Keratinocyte (primary cell): Measurements from ENCODE around the gene ZNF98. TPM values are rescaled to one million over a fixed set of nuclear protein-coding genes. Genes with fewer than 3 reads are reported as not detected.

Source experiments
- DNase-seq: peaks from one replicate; pipeline ENCODE4 v3.0.0-alpha.2; 2011; ENCODE audit warnings: low read depth, missing footprints, low spot score
- FAIRE-seq: peaks from 2 replicates; lab custom pipeline; 2011; peaks lifted over from hg19 to GRCh38; lab: Jason Lieb, UNC
- H2AFZ ChIP-seq: 2 replicates; pipeline ENCODE4 v1.6.0; 2012; ENCODE audit warnings: low read length, control low read depth, inconsistent platforms; ENCODE audit not compliant: control insufficient read depth
- H3K27ac ChIP-seq: 2 replicates; pipeline ENCODE4 v1.5.1; 2011; ENCODE audit warnings: low read length; ENCODE audit not compliant: control insufficient read depth, insufficient read depth
- H3K27me3 ChIP-seq: 3 replicates; pipeline ENCODE4 v1.6.0; 2011; ENCODE audit warnings: low read length; ENCODE audit not compliant: control insufficient read depth, insufficient read depth; ENCODE audit errors: extremely low read depth
- H3K36me3 ChIP-seq, 2 experiments: 2 replicates in 1 of 2; 3 replicates in 1 of 2; pipeline ENCODE4 v1.5.1; 2011; ENCODE audit warnings: low read length in 2 of 2, mild to moderate bottlenecking in 1 of 2; ENCODE audit not compliant: control insufficient read depth in 2 of 2, insufficient read depth in 2 of 2; ENCODE audit errors: extremely low read depth in 1 of 2
- H3K4me1 ChIP-seq: 3 replicates; pipeline ENCODE4 v1.5.1; 2011; ENCODE audit warnings: low read length; ENCODE audit not compliant: control insufficient read depth, insufficient read depth; ENCODE audit errors: extremely low read depth
- H3K4me2 ChIP-seq: 3 replicates; pipeline ENCODE4 v1.6.0; 2011; ENCODE audit warnings: low read depth, low read length; ENCODE audit not compliant: control insufficient read depth, insufficient read depth; ENCODE audit errors: extremely low read depth
- H3K4me3 ChIP-seq, 3 experiments: fragments of 200-600 bp in 1 of 3; sonication (generic) in 1 of 3; 2 replicates in 2 of 3; 3 replicates in 1 of 3; pipeline ENCODE4 v1.5.1; 2011 to 2016; ENCODE audit warnings: low read length in 3 of 3, mild to moderate bottlenecking in 3 of 3, control low read depth in 2 of 3, inconsistent platforms in 1 of 3, low read depth in 1 of 3, mixed read lengths in 1 of 3, mixed run types in 1 of 3, moderate library complexity in 1 of 3; ENCODE audit not compliant: control insufficient read depth in 2 of 3, insufficient read depth in 2 of 3; ENCODE audit errors: extremely low read depth in 1 of 3
- H3K79me2 ChIP-seq: 2 replicates; pipeline ENCODE4 v1.6.0; 2012; ENCODE audit warnings: low read length; ENCODE audit not compliant: control insufficient read depth, insufficient read depth
- H3K9ac ChIP-seq: 3 replicates; pipeline ENCODE4 v1.6.0; 2011; ENCODE audit warnings: low read length; ENCODE audit not compliant: control insufficient read depth, insufficient read depth; ENCODE audit errors: extremely low read depth
- H3K9me1 ChIP-seq: 3 replicates; pipeline ENCODE4 v1.6.0; 2011; ENCODE audit warnings: low read length; ENCODE audit not compliant: control insufficient read depth, insufficient read depth; ENCODE audit errors: extremely low read depth
- H3K9me3 ChIP-seq: 2 replicates; pipeline ENCODE4 v1.5.1; 2012; ENCODE audit warnings: low read depth, low read length; ENCODE audit not compliant: control insufficient read depth
- H4K20me1 ChIP-seq: 3 replicates; pipeline ENCODE4 v1.6.0; 2011; ENCODE audit warnings: low read length; ENCODE audit not compliant: control insufficient read depth, insufficient read depth; ENCODE audit errors: extremely low read depth
- EZH2 ChIP-seq: IDR thresholded peaks from one replicate; pipeline ENCODE4 v1.6.1; 2012; ENCODE audit warnings: inconsistent platforms, mild to moderate bottlenecking, low read length, moderate library complexity
- dilution Hi-C: fragments of 300-500 bp; cut with MboI; formaldehyde crosslinking; loops from one replicate; pipeline ENCODE4 v1.7.0; 2020; ENCODE audit warnings: low sequenced_read_pairs; ENCODE audit not compliant: extremely low pct_ligation_motif_present
- polyA plus RNA-seq, 5 experiments: library from polyadenylated mRNA; depleted of rRNA in 3 of 5; stranded (reverse) in 3 of 5; stranded (forward) in 1 of 5; unstranded in 1 of 5; fragments of >200 nt; gene quantifications; 1 replicate in 1 of 5; 2 replicates in 3 of 5; 3 replicates in 1 of 5; pipeline versions ENCODE4 v1.2.1 to v1.2.3, GENCODE V29; 2011 to 2012; ENCODE audit warnings: missing spikeins in 2 of 5, low read depth in 1 of 5, low replicate concordance in 1 of 5
- small RNA-seq, 3 experiments: library from RNA; depleted of rRNA; stranded (forward); fragments of <200 nt; gene quantifications; one replicate each; pipeline ENCODE3, GENCODE V24; 2012; ENCODE audit warnings: low read depth in 3 of 3, low replicate concordance in 1 of 3; ENCODE audit not compliant: insufficient read length in 3 of 3
- TF ChIP-seq, protein P1 (sequence below), 3 experiments: IDR thresholded peaks in 1 of 3; conservative IDR thresholded peaks in 1 of 3; optimal IDR thresholded peaks in 1 of 3; 2 replicates in 2 of 3; 3 replicates in 1 of 3; pipeline versions ENCODE3 to v1.5.1; 2011; ENCODE audit warnings: low read length in 3 of 3, mild to moderate bottlenecking in 3 of 3, moderate library complexity in 2 of 3, control low read depth in 1 of 3, inconsistent platforms in 1 of 3; ENCODE audit not compliant: insufficient read depth in 2 of 3; ENCODE audit errors: extremely low read depth in 1 of 3

Gene ZNF98
- polyA plus RNA-seq, 1 donor (not counting 4 experiments of a cell fraction or from before 2014, with no cell fraction given), result not detected

DNA sequence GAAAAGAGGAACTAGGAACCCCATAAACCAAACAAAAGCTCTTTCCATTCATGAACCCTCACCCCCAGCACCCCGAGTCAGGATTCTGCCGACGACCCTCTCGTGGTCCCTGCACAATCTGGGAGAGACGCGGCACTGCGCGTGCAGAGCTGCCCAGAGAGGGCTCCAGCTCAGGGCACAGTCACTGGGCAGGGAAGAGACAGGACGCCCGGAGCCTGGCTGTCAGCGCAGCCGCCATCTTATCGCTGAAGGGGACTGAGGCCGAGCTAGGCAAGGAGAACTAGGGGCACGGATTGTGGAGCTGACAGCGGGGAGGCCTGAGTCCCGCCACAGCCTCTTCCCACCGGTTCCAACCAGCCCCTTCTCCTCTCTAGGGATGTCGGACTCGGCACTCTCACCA, 349 bp downstream of the ZNF98 start:
- Histone ChIP-seq H3K36me3 (no peaks in the 10 kb centered on the region), H3K4me3 (peak overlapping the region in 1 of 3 experiments; percentile 3), H4K20me1 (no peaks in the 10 kb centered on the region), H3K9ac (no peak overlapping the region), H3K9me1 (no peaks in the 10 kb centered on the region), H3K4me1 (no peaks in the 10 kb centered on the region), H3K4me2 (no peak overlapping the region), H3K27ac (no peak overlapping the region), H2AFZ (no peak overlapping the region), H3K79me2 (no peaks in the 10 kb centered on the region), H3K27me3 (no peaks in the 10 kb centered on the region), H3K9me3 (no peaks in the 10 kb centered on the region)
- FAIRE-seq (no peak), DNase-seq (no peak)
- TF ChIP-seq EZH2, result no peak
- TF ChIP-seq, protein P1, sequence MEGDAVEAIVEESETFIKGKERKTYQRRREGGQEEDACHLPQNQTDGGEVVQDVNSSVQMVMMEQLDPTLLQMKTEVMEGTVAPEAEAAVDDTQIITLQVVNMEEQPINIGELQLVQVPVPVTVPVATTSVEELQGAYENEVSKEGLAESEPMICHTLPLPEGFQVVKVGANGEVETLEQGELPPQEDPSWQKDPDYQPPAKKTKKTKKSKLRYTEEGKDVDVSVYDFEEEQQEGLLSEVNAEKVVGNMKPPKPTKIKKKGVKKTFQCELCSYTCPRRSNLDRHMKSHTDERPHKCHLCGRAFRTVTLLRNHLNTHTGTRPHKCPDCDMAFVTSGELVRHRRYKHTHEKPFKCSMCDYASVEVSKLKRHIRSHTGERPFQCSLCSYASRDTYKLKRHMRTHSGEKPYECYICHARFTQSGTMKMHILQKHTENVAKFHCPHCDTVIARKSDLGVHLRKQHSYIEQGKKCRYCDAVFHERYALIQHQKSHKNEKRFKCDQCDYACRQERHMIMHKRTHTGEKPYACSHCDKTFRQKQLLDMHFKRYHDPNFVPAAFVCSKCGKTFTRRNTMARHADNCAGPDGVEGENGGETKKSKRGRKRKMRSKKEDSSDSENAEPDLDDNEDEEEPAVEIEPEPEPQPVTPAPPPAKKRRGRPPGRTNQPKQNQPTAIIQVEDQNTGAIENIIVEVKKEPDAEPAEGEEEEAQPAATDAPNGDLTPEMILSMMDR (optimal IDR thresholded peaks at IDR 0.05 in 1 of 3, IDR thresholded peaks at IDR 0.05 in 1 of 3, conservative IDR thresholded peaks at IDR 0.05 in 1 of 3; ENCODE audit: extremely low read depth in 1 of 3, insufficient read depth in 2 of 3, low read length in 3 of 3), result no peak
- dilution Hi-C loops, result no loop called here

DNA sequence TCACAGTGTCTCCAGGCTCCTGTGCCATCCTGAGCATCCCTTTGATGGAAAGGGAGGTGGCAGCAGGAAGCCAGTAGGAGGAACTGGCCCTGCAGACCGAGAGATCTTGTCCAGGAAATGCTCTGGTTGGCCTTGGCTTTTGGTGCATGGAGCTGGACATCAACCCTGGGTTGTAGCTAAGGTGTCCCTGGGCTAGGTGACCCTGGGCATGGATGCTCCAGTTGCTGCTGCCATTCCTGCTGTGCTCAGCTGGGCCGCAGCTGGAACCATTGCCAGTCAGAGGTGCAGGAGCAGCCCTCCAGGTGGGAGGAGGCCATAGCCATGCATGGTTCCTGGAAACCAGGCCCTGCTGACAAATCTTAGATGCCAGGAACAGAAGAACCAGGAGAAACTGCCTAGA, 67.5 kb downstream of the ZNF98 start:
- dilution Hi-C loops, result no loop called here
- Histone ChIP-seq H3K27ac (no peak overlapping the region), H4K20me1 (no peaks in the 10 kb centered on the region), H2AFZ (no peak overlapping the region), H3K27me3 (no peaks in the 10 kb centered on the region), H3K36me3 (no peaks in the 10 kb centered on the region), H3K9me1 (no peaks in the 10 kb centered on the region), H3K9me3 (peaks cover 7% of the 10 kb centered on the region), H3K4me3 (no peak overlapping the region), H3K9ac (no peak overlapping the region), H3K79me2 (no peaks in the 10 kb centered on the region), H3K4me2 (no peak overlapping the region), H3K4me1 (no peaks in the 10 kb centered on the region)
- TF ChIP-seq EZH2, result no peak
- TF ChIP-seq, protein P1 (optimal IDR thresholded peaks at IDR 0.05 in 1 of 3, IDR thresholded peaks at IDR 0.05 in 1 of 3, conservative IDR thresholded peaks at IDR 0.05 in 1 of 3; ENCODE audit: extremely low read depth in 1 of 3, insufficient read depth in 2 of 3, low read length in 3 of 3), result no peak
- no peak for FAIRE-seq
- DNase-seq, result no peak

Small RNAs within 50 kb of the gene (small RNA-seq; reads per million reads assigned to genes)
- gene AC011494.1, result 0 reads per million in 3 experiments

Other genes starting within 250 kb of the ZNF98 start
- 0.08 to 0.14 TPM in 2 of 3 replicates, not detected in the other for gene ZNF676, start 225.4 kb downstream of the ZNF98 start, polyA plus RNA-seq
- not detected in 3 replicates for gene ZNF729, start 135.9 kb downstream of the ZNF98 start, polyA plus RNA-seq
- 0.15 to 0.43 TPM (median 0.36 TPM) in 3 replicates for gene ZNF492, start 212.0 kb upstream of the ZNF98 start, polyA plus RNA-seq